Vagina (tissue), 2 donors: Measurements from ENCODE around the gene NAGPA. TPM values are rescaled to one million over a fixed set of nuclear protein-coding genes. Genes with fewer than 3 reads are reported as not detected.

Experiments used
- DNase-seq, 2 donors: peaks; one replicate each; pipeline ENCODE4 v3.0.0-alpha.2; 2017; ENCODE audit errors: extremely low spot score in 2 of 2
- H3K27ac ChIP-seq: fragments of 200-600 bp; sonication (generic); one replicate; pipeline ENCODE4 v1.5.1; 2019
- H3K27me3 ChIP-seq: fragments of 200-600 bp; sonication (generic); one replicate; pipeline ENCODE4 v1.5.1; 2019
- H3K36me3 ChIP-seq, 2 donors: fragments of 200-600 bp; sonication (generic); one replicate each; pipeline ENCODE4 v1.5.1; 2017 to 2019
- H3K4me1 ChIP-seq: fragments of 200-600 bp; sonication (generic); one replicate; pipeline ENCODE4 v1.5.1; 2019
- H3K4me3 ChIP-seq, 2 donors: fragments of 200-600 bp; sonication (generic); 1 replicate in 1 of 2; 2 replicates in 1 of 2; pipeline ENCODE4 v1.5.1; 2016 to 2019
- H3K9me3 ChIP-seq: fragments of 200-600 bp; sonication (generic); one replicate; pipeline ENCODE4 v1.5.1; 2019
- POLR2A ChIP-seq, 2 donors: fragments of 450-650 bp; IDR thresholded peaks; one replicate each; pipeline ENCODE4 v1.6.1; 2017; ENCODE audit warnings: antibody characterized with exemption in 2 of 2, mild to moderate bottlenecking in 2 of 2, moderate library complexity in 2 of 2
- POLR2AphosphoS5 ChIP-seq, 2 donors: sonication (generic); formaldehyde crosslinking; IDR thresholded peaks; one replicate each; pipeline ENCODE4 v1.9.0; 2017; ENCODE audit warnings: antibody characterized with exemption in 2 of 2, mild to moderate bottlenecking in 2 of 2, low read depth in 1 of 2; ENCODE audit not compliant: insufficient read depth in 1 of 2
- intact Hi-C: fragments of 100-400 bp; cut with DNase I; formaldehyde crosslinking; loops from one replicate; pipeline ENCODE4 v1.15.1; 2023
- total RNA-seq: library from RNA; depleted of rRNA; stranded (reverse); fragments of >200 nt; gene quantifications from one replicate; pipeline ENCODE4 v1.2.3, GENCODE V29; 2016
- TF ChIP-seq, protein P1 (sequence below), 3 experiments: fragments of 450-650 bp in 2 of 3; fragments of 200-600 bp in 1 of 3; sonication (generic) in 1 of 3; IDR thresholded peaks; one replicate each; pipeline ENCODE4 v1.5.1; 2017 to 2019; ENCODE audit warnings: antibody characterized with exemption in 3 of 3, mild to moderate bottlenecking in 2 of 3, moderate library complexity in 2 of 3

NAGPA gene
- total RNA-seq, 1 donor from 2014 or later = 9.8 TPM

- Histone ChIP-seq H3K36me3 (no peaks in the 10 kb centered on the region), H3K4me3 (no peak overlapping the region), H3K27me3 (no peaks in the 10 kb centered on the region), H3K9me3 (no peaks in the 10 kb centered on the region), H3K4me1 (no peaks in the 10 kb centered on the region), H3K27ac (no peak overlapping the region)
- no peak for DNase-seq
- intact Hi-C loops = no loop called here
- TF ChIP-seq, protein P1, sequence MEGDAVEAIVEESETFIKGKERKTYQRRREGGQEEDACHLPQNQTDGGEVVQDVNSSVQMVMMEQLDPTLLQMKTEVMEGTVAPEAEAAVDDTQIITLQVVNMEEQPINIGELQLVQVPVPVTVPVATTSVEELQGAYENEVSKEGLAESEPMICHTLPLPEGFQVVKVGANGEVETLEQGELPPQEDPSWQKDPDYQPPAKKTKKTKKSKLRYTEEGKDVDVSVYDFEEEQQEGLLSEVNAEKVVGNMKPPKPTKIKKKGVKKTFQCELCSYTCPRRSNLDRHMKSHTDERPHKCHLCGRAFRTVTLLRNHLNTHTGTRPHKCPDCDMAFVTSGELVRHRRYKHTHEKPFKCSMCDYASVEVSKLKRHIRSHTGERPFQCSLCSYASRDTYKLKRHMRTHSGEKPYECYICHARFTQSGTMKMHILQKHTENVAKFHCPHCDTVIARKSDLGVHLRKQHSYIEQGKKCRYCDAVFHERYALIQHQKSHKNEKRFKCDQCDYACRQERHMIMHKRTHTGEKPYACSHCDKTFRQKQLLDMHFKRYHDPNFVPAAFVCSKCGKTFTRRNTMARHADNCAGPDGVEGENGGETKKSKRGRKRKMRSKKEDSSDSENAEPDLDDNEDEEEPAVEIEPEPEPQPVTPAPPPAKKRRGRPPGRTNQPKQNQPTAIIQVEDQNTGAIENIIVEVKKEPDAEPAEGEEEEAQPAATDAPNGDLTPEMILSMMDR (IDR thresholded peaks at IDR 0.05) = no peak
- no peak for TF ChIP-seq POLR2A (IDR thresholded peaks at IDR 0.05)
- TF ChIP-seq POLR2AphosphoS5 (IDR thresholded peaks at IDR 0.05; ENCODE audit: insufficient read depth in 1 of 2, low read depth in 1 of 2) = no peak
Observed at GRCh38 chr16:5059386-5060072, 25.8 kb upstream of the NAGPA start.

GRCh38 chr16:5058476-5058875 lies 24.7 kb upstream of the NAGPA start:
- Histone ChIP-seq H3K4me3 (no peak overlapping the region), H3K4me1 (no peaks in the 10 kb centered on the region), H3K27ac (no peak overlapping the region), H3K36me3 (no peaks in the 10 kb centered on the region), H3K9me3 (no peaks in the 10 kb centered on the region), H3K27me3 (no peaks in the 10 kb centered on the region)
- TF ChIP-seq POLR2A (IDR thresholded peaks at IDR 0.05) (no peak), POLR2AphosphoS5 (IDR thresholded peaks at IDR 0.05; ENCODE audit: insufficient read depth in 1 of 2, low read depth in 1 of 2) (no peak)
- TF ChIP-seq, protein P1 (IDR thresholded peaks at IDR 0.05) = no peak
- no peak for DNase-seq
- intact Hi-C loops = no loop called here

GRCh38 chr16:5056352-5056751 lies 22.6 kb upstream of the NAGPA start:
- intact Hi-C loops = no loop called here
- H3K4me3 ChIP-seq = no peak overlapping the region
- no peak for DNase-seq
- no peak overlapping the region for H3K27ac ChIP-seq
- no peaks in the 10 kb centered on the region for H3K36me3 ChIP-seq
- TF ChIP-seq, protein P1 (IDR thresholded peaks at IDR 0.05) = no peak
- TF ChIP-seq POLR2AphosphoS5 (IDR thresholded peaks at IDR 0.05; ENCODE audit: insufficient read depth in 1 of 2, low read depth in 1 of 2) (no peak), POLR2A (IDR thresholded peaks at IDR 0.05) (no peak)
- H3K9me3 ChIP-seq = no peaks in the 10 kb centered on the region
- H3K27me3 ChIP-seq = no peaks in the 10 kb centered on the region
- H3K4me1 ChIP-seq = no peaks in the 10 kb centered on the region

DNA sequence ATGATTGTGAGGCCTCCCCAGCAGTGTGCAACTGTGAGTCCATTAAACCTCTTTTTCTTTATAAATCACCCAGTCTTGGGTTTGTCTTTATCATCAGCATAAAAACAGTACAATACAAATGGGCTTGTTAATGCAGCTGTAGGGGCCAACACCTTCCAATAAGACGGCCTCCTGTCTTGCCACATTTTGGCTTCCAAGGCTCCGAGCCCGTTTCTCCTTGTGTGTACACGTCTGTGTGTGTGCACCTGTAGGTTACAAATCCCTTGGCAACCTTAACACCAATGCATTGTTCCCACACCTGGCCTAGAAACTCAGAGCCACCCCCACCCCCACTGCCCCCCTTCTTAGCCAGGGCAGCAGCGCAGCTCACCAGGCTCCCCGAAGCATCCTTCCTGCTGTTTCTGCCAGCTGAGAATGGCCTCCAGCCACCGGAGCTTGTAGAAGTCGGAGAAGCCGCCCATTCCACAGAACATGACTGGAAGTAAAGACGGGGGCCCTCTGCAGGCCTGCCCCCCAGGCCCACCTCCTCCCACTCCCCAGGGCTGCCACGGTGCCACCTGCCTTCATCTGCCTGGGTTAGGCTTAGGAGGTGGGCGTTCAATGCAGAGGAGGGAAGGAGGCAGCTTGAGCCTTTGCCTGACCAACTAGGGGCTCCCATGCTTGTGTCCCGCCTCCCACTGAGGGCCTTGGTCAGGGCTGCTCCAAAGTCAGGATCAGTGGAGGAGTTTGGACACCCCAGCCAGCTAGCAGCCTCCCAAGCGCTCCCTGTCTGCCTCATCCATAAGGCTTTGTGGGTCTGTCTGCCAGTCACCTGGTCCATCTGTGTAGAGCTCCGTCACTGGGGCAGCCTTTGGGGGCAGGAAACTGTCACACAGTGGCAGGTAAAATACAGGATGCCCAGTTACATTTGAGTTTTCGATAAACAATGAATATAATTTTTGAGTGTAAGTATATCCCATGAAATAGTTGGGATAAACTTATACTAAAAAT lies 21.4 kb upstream of the NAGPA start:
- H3K4me1 ChIP-seq = no peaks in the 10 kb centered on the region
- H3K27ac ChIP-seq = no peak overlapping the region
- no peaks in the 10 kb centered on the region for H3K27me3 ChIP-seq
- TF ChIP-seq, protein P1 (IDR thresholded peaks at IDR 0.05) = no peak
- TF ChIP-seq POLR2AphosphoS5 (IDR thresholded peaks at IDR 0.05; ENCODE audit: insufficient read depth in 1 of 2, low read depth in 1 of 2) (no peak), POLR2A (IDR thresholded peaks at IDR 0.05) (no peak)
- H3K36me3 ChIP-seq = no peaks in the 10 kb centered on the region
- H3K9me3 ChIP-seq = no peaks in the 10 kb centered on the region
- DNase-seq = no peak
- no peak overlapping the region for H3K4me3 ChIP-seq
- intact Hi-C loops = no loop called here
